Stimulated activated CD4-positive, alpha-beta T cell treated with anti-CD3 and anti-CD28 coated beads, Interleukin-12 subunit alpha, Interleukin-12 subunit beta, amount 100 ng/mL, for 24 hours (primary cell): ENCODE results near the gene LTA4H.

Experiments
- DNase-seq, 2 experiments: peaks; one replicate each; pipeline ENCODE4 v3.0.0-alpha.2; 2020; ENCODE audit warnings: low read depth in 2 of 2

LTA4H gene

DNA sequence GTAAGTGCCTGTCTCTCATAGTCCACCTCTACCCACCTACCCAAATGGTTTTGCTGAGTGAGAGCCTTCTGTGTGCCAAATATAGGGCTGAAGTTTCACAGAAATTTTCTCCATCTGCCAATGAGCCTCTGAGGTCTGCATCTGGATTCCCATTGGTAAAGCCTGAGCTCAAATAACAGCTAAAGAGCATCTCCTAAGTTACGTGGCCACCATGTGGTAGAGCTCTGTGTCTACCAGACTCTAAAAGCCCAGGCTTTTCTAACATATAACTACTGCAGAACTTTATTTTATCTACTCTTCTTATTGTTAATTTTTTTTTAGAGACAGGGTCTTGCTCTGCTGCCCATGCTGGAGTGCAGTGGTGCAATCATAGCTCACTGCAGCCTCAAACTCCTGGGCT lies 76.3 kb downstream of the LTA4H start:
- no peak for DNase-seq

DNA sequence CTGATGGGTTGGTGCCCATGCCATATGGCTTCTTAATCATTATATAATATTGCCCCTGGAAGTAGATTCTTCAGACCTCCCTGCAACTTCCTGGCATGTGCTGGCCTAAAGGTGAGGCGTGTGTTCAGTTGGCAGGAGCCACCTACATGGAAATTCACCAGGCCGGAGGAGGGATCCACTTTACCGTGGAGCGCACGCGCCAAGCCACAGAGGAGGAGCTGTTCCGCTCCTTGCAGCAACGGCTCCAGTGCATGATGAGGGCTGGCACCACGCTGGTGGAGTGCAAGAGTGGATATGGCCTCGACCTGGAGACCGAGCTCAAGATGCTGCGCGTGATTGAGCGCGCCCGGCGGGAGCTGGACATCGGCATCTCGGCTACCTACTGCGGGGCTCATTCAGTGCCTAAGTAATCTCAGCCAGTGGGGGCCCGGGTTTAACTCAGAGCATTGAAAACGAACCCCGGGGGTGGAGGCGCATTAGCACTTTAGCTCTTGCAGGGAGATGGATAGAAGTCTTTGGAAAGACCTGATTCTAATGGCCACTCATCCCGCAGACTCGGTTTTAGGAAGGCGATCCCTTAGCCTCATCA lies 78.7 kb downstream of the LTA4H start:
- no peak for DNase-seq

- DNase-seq: no peak
Measured at GRCh38 chr12:95955549-95956159, 79.7 kb downstream of the LTA4H start.

DNA sequence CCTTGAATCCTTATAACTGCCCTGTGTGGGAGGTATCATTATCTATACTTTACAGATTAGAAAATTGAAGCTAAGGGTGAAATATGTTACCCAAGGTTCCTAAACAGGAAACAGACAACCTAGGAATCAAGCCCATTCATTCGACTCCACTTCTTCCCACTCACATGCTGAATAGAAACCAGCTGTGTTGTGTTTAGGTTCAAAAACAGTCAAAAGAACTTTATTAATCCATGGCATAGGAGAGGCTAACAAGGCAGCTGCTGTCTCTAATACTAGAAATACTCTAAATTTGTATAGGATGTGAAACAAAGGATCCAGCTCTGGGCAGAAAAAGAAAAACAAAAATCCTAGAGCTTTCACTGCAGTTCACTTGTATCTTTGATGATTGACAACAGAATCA lies 82.4 kb downstream of the LTA4H start:
- DNase-seq: no peak

GRCh38 chr12:95951515-95951914 lies 83.9 kb downstream of the LTA4H start:
- DNase-seq: no peak
